ENCODE data around the gene CKAP4. TPM values are rescaled to one million over a fixed set of nuclear protein-coding genes. Genes with fewer than 3 reads are reported as not detected.

CKAP4 gene
- total and polyA plus RNA-seq, 2 of the 13 experiments (the other 11 are each of a cell fraction or from before 2014, with no cell fraction given) = 39.2 to 70.2 TPM

GRCh38 chr12:106239951-106240335 lies 7.9 kb downstream of the CKAP4 start (continued):
- TF ChIP-seq ZNF230 (CRISPR knock-in tag; IDR thresholded peaks at IDR 0.05) = no peak
- no peak for TF ChIP-seq CENPBD1 (CRISPR knock-in tag; IDR thresholded peaks at IDR 0.05; ENCODE audit: borderline replicate concordance, low read depth)
- no peak for TF ChIP-seq ZBTB40 (IDR thresholded peaks at IDR 0.05)
- TF ChIP-seq ZBTB40 (CRISPR knock-in tag; IDR thresholded peaks at IDR 0.05) = no peak
- TF ChIP-seq ZXDC (CRISPR knock-in tag; IDR thresholded peaks at IDR 0.05) = no peak

Measured in HepG2 (cell line).